Fibroblast of villous mesenchyme (primary cell): ENCODE results near the gene LYSMD1. TPM values are rescaled to one million over a fixed set of nuclear protein-coding genes. Genes with fewer than 3 reads are reported as not detected.
"Not testable (repeated sequence)": the region's sequence is repeated elsewhere in the genome, so short reads cannot be mapped to it uniquely, and the experiment has no call there.

Experiments
- DNase-seq: peaks from one replicate; pipeline ENCODE4 v3.0.0-alpha.2; 2010; ENCODE audit warnings: low read depth
- H3K4me3 ChIP-seq: 2 replicates; pipeline ENCODE4 v1.5.1; 2011; ENCODE audit warnings: low read depth, mild to moderate bottlenecking, low read length
- CTCF ChIP-seq: IDR thresholded peaks from 2 replicates; pipeline ENCODE4 v1.5.1; 2012; ENCODE audit warnings: low read depth, mild to moderate bottlenecking, low read length; ENCODE audit not compliant: insufficient read depth
- total RNA-seq: library from RNA; depleted of rRNA; stranded (reverse); fragments of >200 nt; gene quantifications from 2 replicates; pipeline ENCODE4 v1.2.3, GENCODE V29; 2012

The LYSMD1 gene
- total RNA-seq, 1 donor, result 11.7 TPM

GRCh38 chr1:151189637-151190445, 24.1 kb upstream of the LYSMD1 start, which contains the start of gene VPS72:
Gene VPS72 (minus strand): TSS chr1:151190197. CDS start chr1:151190121, 76 bp downstream.
- no peak for TF ChIP-seq CTCF
- peak; percentile 91 for DNase-seq
- H3K4me3 ChIP-seq, result peak within 1 kb of the TSS; percentile 97

GRCh38 chr1:151188667-151189066, 23.0 kb upstream of the LYSMD1 start:
- DNase-seq, result not testable (repeated sequence)
- peak overlapping the region; percentile 97 for H3K4me3 ChIP-seq

- no peak for TF ChIP-seq CTCF
- H3K4me3 ChIP-seq, result no peak overlapping the region
- DNase-seq, result no peak
Measured at GRCh38 chr1:151187205-151187604, 21.5 kb upstream of the LYSMD1 start.

GRCh38 chr1:151184211-151184610, 18.5 kb upstream of the LYSMD1 start:
- TF ChIP-seq CTCF, result no peak
- no peak overlapping the region for H3K4me3 ChIP-seq
- no peak for DNase-seq

- H3K4me3 ChIP-seq, result no peak overlapping the region
- no peak for TF ChIP-seq CTCF
- no peak for DNase-seq
Measured at GRCh38 chr1:151176514-151177045, 10.9 kb upstream of the LYSMD1 start.

- TF ChIP-seq CTCF, result peak; percentile 70
- DNase-seq, result peak; percentile 12
- H3K4me3 ChIP-seq, result no peak within 1 kb of the TSS
Measured at GRCh38 chr1:151175863-151176262, 10.2 kb upstream of the LYSMD1 start, which contains the start of gene TMOD4. Gene TMOD4 (minus strand): TSS chr1:151175981. CDS start chr1:151174875, 1,106 bp downstream.

GRCh38 chr1:151175041-151175741, 9.5 kb upstream of the LYSMD1 start:
- no peak for DNase-seq
- no peak overlapping the region for H3K4me3 ChIP-seq
- TF ChIP-seq CTCF, result no peak
